Right lobe of liver (tissue), 6 donors: Measurements from ENCODE around the gene INPP5A. TPM values are rescaled to one million over a fixed set of nuclear protein-coding genes. Genes with fewer than 3 reads are reported as not detected.

ENCODE experiments used
- ATAC-seq, 4 donors: fragments of 200-7000 bp; cut with Tn5 transposase; one replicate each; pipeline ENCODE4 v1.9.1; 2020; ENCODE audit warnings: mild to moderate bottlenecking in 4 of 4, moderate library complexity in 4 of 4
- DNase-seq, 3 donors: peaks; one replicate each; pipeline ENCODE4 v3.0.0-alpha.2; 2020
- H3K27ac ChIP-seq, 3 donors: fragments of 200-600 bp; one replicate each; pipeline ENCODE4 v1.8.0; 2022
- H3K27me3 ChIP-seq, 2 donors: fragments of 200-600 bp; one replicate each; pipeline ENCODE4 v1.8.0; 2022
- H3K36me3 ChIP-seq, 4 donors: fragments of 200-600 bp; sonication (generic) in 1 of 4; one replicate each; pipeline versions ENCODE4 v1.5.1 to v1.8.0; 2017 to 2022; ENCODE audit warnings: control low read depth in 1 of 4
- H3K4me1 ChIP-seq, 4 donors: fragments of 200-600 bp; sonication (generic) in 1 of 4; one replicate each; pipeline versions ENCODE4 v1.5.1 to v1.8.0; 2017 to 2022; ENCODE audit warnings: control low read depth in 1 of 4
- H3K4me3 ChIP-seq, 3 donors: fragments of 200-600 bp; one replicate each; pipeline ENCODE4 v1.8.0; 2022
- H3K9me3 ChIP-seq, 4 donors: fragments of 200-600 bp; sonication (generic) in 1 of 4; one replicate each; pipeline versions ENCODE4 v1.5.1 to v1.8.0; 2017 to 2022; ENCODE audit warnings: control low read depth in 1 of 4
- CTCF ChIP-seq, 4 donors: fragments of 200-600 bp in 3 of 4; fragments of 450-650 bp in 1 of 4; IDR thresholded peaks; one replicate each; pipeline versions ENCODE4 v1.5.1 to v1.8.0; 2016 to 2022; ENCODE audit warnings: antibody characterized with exemption in 4 of 4, mild to moderate bottlenecking in 2 of 4
- POLR2A ChIP-seq: fragments of 450-650 bp; IDR thresholded peaks from one replicate; pipeline ENCODE4 v1.6.1; 2017; ENCODE audit warnings: antibody characterized with exemption, mild to moderate bottlenecking
- WGBS: methylation state at CpG from one replicate; pipeline ENCODE4 v1.1.6; 2018; ENCODE audit warnings: low coverage, low lambda C conversion rate; ENCODE audit not compliant: insufficient coverage; ENCODE audit errors: missing lambda C conversion rate; 5-methylcytosine and 5-hydroxymethylcytosine counted together
- intact Hi-C, 2 donors: fragments of 100-400 bp; cut with DNase I; formaldehyde crosslinking; loops; one replicate each; pipeline versions ENCODE4 v1.11.2 to v1.14.1; 2022
- total RNA-seq, 6 experiments: library from RNA; depleted of rRNA in 2 of 6; stranded (reverse); fragments of >200 nt in 2 of 6; fragmentation: NEBNext Ultra II Directional in 3 of 6; extraction: Animal tissue kit (Norgen Biotek cat#: 25700) in 3 of 6; gene quantifications; one replicate each; pipeline versions ENCODE4 v1.1.0 to v1.2.4, GENCODE V29; 2016 to 2023
- donor health status: DM: no; HTN: yes; CAD: no.
- donor health status: DM: no; HTN: no; CAD: no.
- donor health status: DM: no; HTN: no; CAD: no.
- donor health status: DM: no; HTN: yes; CAD: no.
- donor health status: DM: no; HTN: yes; CAD: no.

Gene INPP5A
- total RNA-seq, 6 experiments from 2014 or later: 12.5 to 24.6 (median 16.9) TPM

GRCh38 chr10:132603851-132604533, 66.4 kb downstream of the INPP5A start:
- DNase-seq: no peak
- Histone ChIP-seq H3K27ac (no peak overlapping the region), H3K27me3 (no peaks in the 10 kb centered on the region), H3K36me3 (no peaks in the 10 kb centered on the region), H3K4me3 (no peak overlapping the region), H3K9me3 (no peaks in the 10 kb centered on the region), H3K4me1 (no peaks in the 10 kb centered on the region)
- 91% methylated on average over 29 of the region's 30 CpGs for WGBS
- TF ChIP-seq POLR2A (no peak), CTCF (IDR thresholded peaks at IDR 0.05) (no peak)
- ATAC-seq: no peak
- intact Hi-C loops: no loop called here

GRCh38 chr10:132604686-132605085, 67.1 kb downstream of the INPP5A start:
- H3K27ac ChIP-seq: no peak overlapping the region
- 73% methylated on average over 2 of the region's 3 CpGs for WGBS
- intact Hi-C loops: no loop called here
- H3K4me1 ChIP-seq: no peaks in the 10 kb centered on the region
- no peak overlapping the region for H3K4me3 ChIP-seq
- no peak for DNase-seq
- H3K9me3 ChIP-seq: no peaks in the 10 kb centered on the region
- H3K36me3 ChIP-seq: no peaks in the 10 kb centered on the region
- no peaks in the 10 kb centered on the region for H3K27me3 ChIP-seq
- no peak for ATAC-seq
- no peak for TF ChIP-seq CTCF (IDR thresholded peaks at IDR 0.05)
- TF ChIP-seq POLR2A: no peak

- intact Hi-C loops: no loop called here
- Histone ChIP-seq H3K4me3 (no peak overlapping the region), H3K4me1 (no peaks in the 10 kb centered on the region), H3K27me3 (no peaks in the 10 kb centered on the region), H3K36me3 (no peaks in the 10 kb centered on the region), H3K9me3 (no peaks in the 10 kb centered on the region), H3K27ac (no peak overlapping the region)
- no CpG with 5 or more reads among the region's 8 CpGs for WGBS
- ATAC-seq (no peak), DNase-seq (peak in 1 of 3 donors; percentile 16)
- TF ChIP-seq POLR2A (no peak), CTCF (IDR thresholded peaks at IDR 0.05) (no peak)
Measured at GRCh38 chr10:132605390-132605789, 67.8 kb downstream of the INPP5A start.

GRCh38 chr10:132606031-132606491, 68.5 kb downstream of the INPP5A start:
- no peak for TF ChIP-seq CTCF (IDR thresholded peaks at IDR 0.05)
- no peak for TF ChIP-seq POLR2A
- WGBS: 88% methylated on average over 8 of the region's 28 CpGs
- intact Hi-C loops: no loop called here
- Histone ChIP-seq H3K27me3 (no peaks in the 10 kb centered on the region), H3K27ac (no peak overlapping the region), H3K4me3 (no peak overlapping the region), H3K4me1 (no peaks in the 10 kb centered on the region), H3K36me3 (no peaks in the 10 kb centered on the region), H3K9me3 (no peaks in the 10 kb centered on the region)
- ATAC-seq (no peak), DNase-seq (peak in 2 of 3 donors; percentile 15 to 39)
